ENCODE results near the gene CIDEB. TPM values are rescaled to one million over a fixed set of nuclear protein-coding genes. Genes with fewer than 3 reads are reported as not detected.

Gene CIDEB
- total RNA-seq, 1 experiment from 2014 or later, result 0.22 TPM

GRCh38 chr14:24298892-24299254 is 8.9 kb downstream of the CIDEB start:
- intact Hi-C loops (cut with micrococcal nuclease), result loop anchor here (5.0 to 10.0 kb wide), 3 partner anchors 242 to 314 kb away; partner anchors contain the start of gene DHRS4L2
- peak; percentile 24 for DNase-seq (ENCODE audit: low read depth, low spot score)
- peak overlapping the region; percentile 95 for H3K4me2 ChIP-seq (ENCODE audit: low read length)
- no peaks in the 10 kb centered on the region for H3K27me3 ChIP-seq (ENCODE audit: insufficient read depth, low read length)
- peak overlapping the region; percentile 77 for H3K27ac ChIP-seq (ENCODE audit: low read depth, low read length)
- H3K36me3 ChIP-seq (ENCODE audit: control insufficient read depth in 1 of 2, insufficient read depth in 2 of 2, low read length in 2 of 2), result peaks cover 27 to 34% of the 10 kb centered on the region in 2 experiments
- TF ChIP-seq ZNF274 (IDR thresholded peaks at IDR 0.05; ENCODE audit: low read depth, low read length), result no peak
- peak; percentile 45 for ATAC-seq
- H2AFZ ChIP-seq (ENCODE audit: low read depth, low read length, poor library complexity, severe bottlenecking), result no peak overlapping the region
- ChIA-PET CTCF (interaction anchor here (0.6 to 4.7 kb wide), 9 partner anchors 8 to 667 kb away, joined by 3 to 71 read pairs (median 4); partner anchors contain the start of genes CIDEB, MDP1, RABGGTA and TINF2), RAD21 (ENCODE audit: low non-redundant PET in 1 of 2, low total read pairs in 2 of 2, uncharacterized antibody in 2 of 2, unreplicated experiment in 2 of 2) (interaction anchor here in 1 of 2 experiments (1.2 to 1.8 kb wide), 2 partner anchors 56 to 133 kb away, joined by 4 to 9 read pairs; partner anchors contain the start of gene TINF2), POLR2A (interaction anchor here (0.8 to 3.7 kb wide), 4 partner anchors 9 to 85 kb away, joined by 3 to 30 read pairs (median 6); partner anchors contain the start of genes CHMP4A, RABGGTA and TINF2)
- H4K20me1 ChIP-seq (ENCODE audit: insufficient read depth), result no peaks in the 10 kb centered on the region
- peaks cover 28% of the 10 kb centered on the region for H3K79me2 ChIP-seq (ENCODE audit: insufficient read depth, low read length)
- H3K4me3 ChIP-seq (replicated peaks in 1 of 2; ENCODE audit: low read depth in 1 of 2, low read length in 2 of 2), result peak overlapping the region; percentile 66 to 80
- peak overlapping the region; percentile 79 for H3K9ac ChIP-seq (ENCODE audit: low read length)
- peaks cover 17 to 31% of the 10 kb centered on the region in 2 experiments for H3K4me1 ChIP-seq (ENCODE audit: control insufficient read depth in 1 of 2, insufficient read depth in 2 of 2, low read length in 2 of 2)
- no peaks in the 10 kb centered on the region for H3K9me2 ChIP-seq (ENCODE audit: insufficient read depth)
- H3K9me3 ChIP-seq (ENCODE audit: control insufficient read depth in 1 of 2, insufficient read depth in 1 of 2, low read depth in 1 of 2, low read length in 2 of 2), result no peaks in the 10 kb centered on the region
- BruUV-seq (replicated peaks), result no TSS peak

- Histone ChIP-seq H3K4me2 (ENCODE audit: low read length) (peak overlapping the region; percentile 6), H3K27me3 (ENCODE audit: insufficient read depth, low read length) (no peaks in the 10 kb centered on the region), H3K79me2 (ENCODE audit: insufficient read depth, low read length) (peaks cover 28% of the 10 kb centered on the region), H2AFZ (ENCODE audit: low read depth, low read length, poor library complexity, severe bottlenecking) (no peak overlapping the region), H3K9ac (ENCODE audit: low read length) (no peak overlapping the region), H3K9me3 (ENCODE audit: control insufficient read depth in 1 of 2, insufficient read depth in 1 of 2, low read depth in 1 of 2, low read length in 2 of 2) (no peaks in the 10 kb centered on the region), H3K4me3 (replicated peaks in 1 of 2; ENCODE audit: low read depth in 1 of 2, low read length in 2 of 2) (no peak overlapping the region), H4K20me1 (ENCODE audit: insufficient read depth) (no peaks in the 10 kb centered on the region), H3K36me3 (ENCODE audit: control insufficient read depth in 1 of 2, insufficient read depth in 2 of 2, low read length in 2 of 2) (peaks cover 20 to 21% of the 10 kb centered on the region in 2 experiments), H3K4me1 (ENCODE audit: control insufficient read depth in 1 of 2, insufficient read depth in 2 of 2, low read length in 2 of 2) (peaks cover 17 to 31% of the 10 kb centered on the region in 2 experiments), H3K27ac (ENCODE audit: low read depth, low read length) (peak overlapping the region; percentile 12; the same call in 1 of the 2 replicates), H3K9me2 (ENCODE audit: insufficient read depth) (no peaks in the 10 kb centered on the region)
- TF ChIP-seq CTCF (IDR thresholded peaks at IDR 0.05 in 2 of 3, conservative IDR thresholded peaks at IDR 0.05 in 1 of 3; ENCODE audit: borderline replicate concordance in 1 of 3, insufficient read depth in 1 of 3, low read depth in 2 of 3, low read length in 2 of 3), result peak; percentile 55 to 65 (median 62); a peak in 5 of 6 replicates
- TF ChIP-seq RAD21 (IDR thresholded peaks at IDR 0.05; ENCODE audit: low read depth), result peak; percentile 52; the same call in 1 of the 2 replicates
- TF ChIP-seq SRF (IDR thresholded peaks at IDR 0.05; ENCODE audit: low read depth), result no peak
- no peak for TF ChIP-seq ELF1 (IDR thresholded peaks at IDR 0.05; ENCODE audit: borderline replicate concordance, low read depth)
- TF ChIP-seq TCF7L2 (IDR thresholded peaks at IDR 0.05; ENCODE audit: borderline replicate concordance, extremely low read depth, insufficient read depth, insufficient read length), result no peak
- intact Hi-C loops (cut with micrococcal nuclease), result loop anchor here (1.0 to 10.0 kb wide), 6 partner anchors 54 to 313 kb away; partner anchors contain the start of genes DHRS4L2 and MDP1
- ChIA-PET POLR2A (interaction anchor here (1.0 to 3.7 kb wide), 4 partner anchors 26 to 251 kb away, joined by 3 to 30 read pairs (median 6); partner anchors contain the start of genes RABGGTA and TINF2), RAD21 (ENCODE audit: low non-redundant PET in 1 of 2, low total read pairs in 2 of 2, uncharacterized antibody in 2 of 2, unreplicated experiment in 2 of 2) (interaction anchor here (0.6 to 1.6 kb wide), 4 partner anchors 24 to 55 kb away, joined by 3 to 7 read pairs (median 6); partner anchors contain the start of gene TINF2 (in 2 of the 2)), CTCF (interaction anchor here (0.6 to 4.7 kb wide), 22 partner anchors 11 to 283 kb away, joined by 3 to 71 read pairs (median 4); partner anchors contain the start of genes CHMP4A, CIDEB, DCAF11 and IRF9)
- BruUV-seq (replicated peaks), result no TSS peak
- ATAC-seq (peak; percentile 50), DNase-seq (ENCODE audit: low read depth, low spot score) (no peak)
Observed at GRCh38 chr14:24297190-24297964, 10.4 kb downstream of the CIDEB start.

All from HCT116 (cell line).